ENCODE measurements around the gene TMEM82. TPM values are rescaled to one million over a fixed set of nuclear protein-coding genes. Genes with fewer than 3 reads are reported as not detected.

The TMEM82 gene
- total RNA-seq, 1 experiment from 2014 or later, result not detected

DNA sequence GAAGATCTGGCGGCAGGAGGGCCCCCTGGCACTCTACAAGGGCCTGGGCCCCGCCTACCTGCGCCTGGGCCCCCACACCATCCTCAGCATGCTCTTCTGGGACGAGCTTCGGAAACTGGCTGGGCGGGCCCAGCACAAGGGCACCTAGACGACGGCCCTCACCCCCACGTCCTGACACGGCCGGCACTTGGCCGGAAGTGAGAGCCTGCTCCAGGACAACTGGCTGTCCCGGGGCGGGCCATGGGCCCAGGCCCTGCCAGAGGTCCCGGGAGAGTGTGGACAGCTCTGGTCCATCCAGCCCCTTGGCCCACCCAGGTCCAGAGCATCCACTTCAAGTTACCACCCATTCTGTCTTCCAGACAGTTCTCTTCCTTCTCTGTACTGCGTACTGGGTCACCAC, 3.0 kb upstream of the TMEM82 start:
- POLR2A ChIA-PET (ENCODE audit: low non-redundant PET), result no interaction called here
- Histone ChIP-seq H3K36me3 (ENCODE audit: insufficient read depth, low read length, poor library complexity, severe bottlenecking) (no peaks in the 10 kb centered on the region), H3K27me3 (replicated peaks; ENCODE audit: insufficient read depth, low read depth, low read length, poor library complexity) (no peaks in the 10 kb centered on the region), H3K4me3 (ENCODE audit: low read depth, low read length, poor library complexity, severe bottlenecking) (no peak overlapping the region), H3K9me3 (ENCODE audit: low read depth, low read length, poor library complexity, severe bottlenecking) (no peaks in the 10 kb centered on the region), H3K27ac (ENCODE audit: low read depth, low read length, poor library complexity, severe bottlenecking) (no peak overlapping the region), H3K4me1 (ENCODE audit: insufficient read depth, low read length, poor library complexity, severe bottlenecking) (no peaks in the 10 kb centered on the region)
- intact Hi-C loops (cut with micrococcal nuclease; ENCODE audit: unreplicated experiment), result no loop called here
- DNase-seq (ENCODE audit: low spot score), result no peak
- TF ChIP-seq, protein P1, sequence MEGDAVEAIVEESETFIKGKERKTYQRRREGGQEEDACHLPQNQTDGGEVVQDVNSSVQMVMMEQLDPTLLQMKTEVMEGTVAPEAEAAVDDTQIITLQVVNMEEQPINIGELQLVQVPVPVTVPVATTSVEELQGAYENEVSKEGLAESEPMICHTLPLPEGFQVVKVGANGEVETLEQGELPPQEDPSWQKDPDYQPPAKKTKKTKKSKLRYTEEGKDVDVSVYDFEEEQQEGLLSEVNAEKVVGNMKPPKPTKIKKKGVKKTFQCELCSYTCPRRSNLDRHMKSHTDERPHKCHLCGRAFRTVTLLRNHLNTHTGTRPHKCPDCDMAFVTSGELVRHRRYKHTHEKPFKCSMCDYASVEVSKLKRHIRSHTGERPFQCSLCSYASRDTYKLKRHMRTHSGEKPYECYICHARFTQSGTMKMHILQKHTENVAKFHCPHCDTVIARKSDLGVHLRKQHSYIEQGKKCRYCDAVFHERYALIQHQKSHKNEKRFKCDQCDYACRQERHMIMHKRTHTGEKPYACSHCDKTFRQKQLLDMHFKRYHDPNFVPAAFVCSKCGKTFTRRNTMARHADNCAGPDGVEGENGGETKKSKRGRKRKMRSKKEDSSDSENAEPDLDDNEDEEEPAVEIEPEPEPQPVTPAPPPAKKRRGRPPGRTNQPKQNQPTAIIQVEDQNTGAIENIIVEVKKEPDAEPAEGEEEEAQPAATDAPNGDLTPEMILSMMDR (conservative IDR thresholded peaks at IDR 0.05; ENCODE audit: low read depth, low read length), result no peak
- TF ChIP-seq EZH2 (IDR thresholded peaks at IDR 0.05; ENCODE audit: borderline replicate concordance, low read depth, low read length, poor library complexity, severe bottlenecking), result no peak
- no TSS peak for BruUV-seq (replicated peaks)
- CTCF ChIA-PET, result no interaction called here

DNA sequence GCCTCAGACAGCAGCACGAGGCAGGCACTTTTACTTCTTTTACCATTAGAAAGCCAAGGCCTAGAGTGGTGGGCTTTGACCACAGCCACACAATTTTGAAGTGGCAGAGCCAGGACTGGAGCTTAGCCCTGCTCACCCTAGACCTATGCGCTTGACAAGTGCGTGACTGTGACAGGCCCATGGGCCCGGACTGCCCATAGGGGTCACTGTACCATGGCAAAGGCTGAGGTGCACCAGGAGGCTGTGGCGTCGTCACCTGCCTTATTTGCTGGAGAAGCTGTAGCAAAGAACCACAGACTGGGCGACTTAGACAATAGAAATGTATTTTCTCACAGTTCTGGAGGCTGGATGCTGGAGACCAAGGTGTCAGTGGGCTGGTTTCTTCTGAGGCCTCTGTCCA, 2.6 kb upstream of the TMEM82 start:
- no peak overlapping the region for H3K27ac ChIP-seq (ENCODE audit: low read depth, low read length, poor library complexity, severe bottlenecking)
- intact Hi-C loops (cut with micrococcal nuclease; ENCODE audit: unreplicated experiment), result loop anchor here (5.0 kb wide), 1 partner anchor 142 kb away; no protein-coding TSS in a partner anchor
- no peaks in the 10 kb centered on the region for H3K4me1 ChIP-seq (ENCODE audit: insufficient read depth, low read length, poor library complexity, severe bottlenecking)
- no peaks in the 10 kb centered on the region for H3K36me3 ChIP-seq (ENCODE audit: insufficient read depth, low read length, poor library complexity, severe bottlenecking)
- no peaks in the 10 kb centered on the region for H3K27me3 ChIP-seq (replicated peaks; ENCODE audit: insufficient read depth, low read depth, low read length, poor library complexity)
- no peaks in the 10 kb centered on the region for H3K9me3 ChIP-seq (ENCODE audit: low read depth, low read length, poor library complexity, severe bottlenecking)
- TF ChIP-seq, protein P1 (conservative IDR thresholded peaks at IDR 0.05; ENCODE audit: low read depth, low read length), result 0 out of 2 replicates have a peak, but pooled peaks have one; percentile 27
- no peak for TF ChIP-seq EZH2 (IDR thresholded peaks at IDR 0.05; ENCODE audit: borderline replicate concordance, low read depth, low read length, poor library complexity, severe bottlenecking)
- ChIA-PET CTCF (no interaction called here), POLR2A (ENCODE audit: low non-redundant PET) (no interaction called here)
- DNase-seq (ENCODE audit: low spot score), result no peak
- no TSS peak for BruUV-seq (replicated peaks)
- H3K4me3 ChIP-seq (ENCODE audit: low read depth, low read length, poor library complexity, severe bottlenecking), result no peak overlapping the region

DNA sequence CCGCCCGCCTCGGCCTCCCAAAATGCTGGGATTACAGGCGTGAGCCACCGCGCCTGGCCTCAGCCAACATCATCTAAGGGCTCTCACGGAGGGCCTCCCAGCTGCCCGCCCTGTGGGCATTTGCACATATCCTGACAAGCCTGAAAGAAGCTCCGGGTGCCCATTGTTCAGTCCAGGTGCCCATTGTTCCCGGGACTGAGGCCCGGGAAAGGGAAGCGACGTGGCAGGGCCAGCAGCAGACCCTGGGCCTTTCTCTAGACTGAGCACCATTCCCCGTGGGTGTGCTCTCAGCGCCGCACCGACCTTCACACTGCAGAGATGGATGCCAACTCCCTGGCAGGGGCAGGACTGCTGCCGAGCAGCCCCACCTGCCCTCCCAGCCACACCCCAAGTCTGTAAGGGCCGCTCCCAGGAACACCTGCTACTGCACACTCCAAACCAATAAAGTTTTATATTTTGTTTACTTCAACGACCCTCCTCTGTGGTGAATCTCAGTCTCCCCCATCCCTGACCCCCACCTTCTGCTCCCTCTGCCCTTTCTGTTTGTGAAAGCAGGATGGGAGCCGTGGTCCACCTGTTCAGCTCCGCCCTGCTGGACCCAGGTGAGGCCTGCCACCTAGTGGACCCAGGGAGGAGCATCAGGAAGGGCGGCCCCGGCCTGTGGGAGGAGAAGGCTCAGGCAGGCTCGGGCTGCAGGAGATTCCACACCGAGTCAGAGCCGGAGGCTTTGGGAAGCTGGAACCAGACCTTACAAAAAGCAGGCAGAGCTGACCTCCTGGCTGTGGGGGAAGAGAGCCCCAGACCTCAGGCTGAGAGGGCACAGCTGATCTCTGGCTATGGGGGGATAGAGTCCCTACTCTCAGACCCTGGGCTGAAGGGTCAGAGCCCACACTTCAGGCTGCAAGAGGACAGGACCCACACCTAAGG, 1.1 kb upstream of the TMEM82 start:
- CTCF ChIA-PET, result interaction anchor here (0.6 to 1.5 kb wide), 2 partner anchors 145 to 260 kb away, joined by 3 to 9 read pairs; no protein-coding TSS in a partner anchor
- no peak for TF ChIP-seq EZH2 (IDR thresholded peaks at IDR 0.05; ENCODE audit: borderline replicate concordance, low read depth, low read length, poor library complexity, severe bottlenecking)
- TF ChIP-seq, protein P1 (conservative IDR thresholded peaks at IDR 0.05; ENCODE audit: low read depth, low read length), result peak; percentile 77
- Histone ChIP-seq H3K4me3 (ENCODE audit: low read depth, low read length, poor library complexity, severe bottlenecking) (no peak overlapping the region), H3K36me3 (ENCODE audit: insufficient read depth, low read length, poor library complexity, severe bottlenecking) (no peaks in the 10 kb centered on the region), H3K4me1 (ENCODE audit: insufficient read depth, low read length, poor library complexity, severe bottlenecking) (no peaks in the 10 kb centered on the region), H3K27ac (ENCODE audit: low read depth, low read length, poor library complexity, severe bottlenecking) (no peak overlapping the region), H3K27me3 (replicated peaks; ENCODE audit: insufficient read depth, low read depth, low read length, poor library complexity) (no peaks in the 10 kb centered on the region), H3K9me3 (ENCODE audit: low read depth, low read length, poor library complexity, severe bottlenecking) (no peaks in the 10 kb centered on the region)
- peak; percentile 65 for DNase-seq (ENCODE audit: low spot score)
- POLR2A ChIA-PET (ENCODE audit: low non-redundant PET), result no interaction called here
- intact Hi-C loops (cut with micrococcal nuclease; ENCODE audit: unreplicated experiment), result loop anchor here (5.0 kb wide), 1 partner anchor 144 kb away; no protein-coding TSS in a partner anchor
- no TSS peak for BruUV-seq (replicated peaks)

Measured in A673 (cell line).